Vagina (tissue), 2 donors: ENCODE measurements around the gene CENPH.

ENCODE experiments used
- CTCF ChIP-seq, 3 experiments: fragments of 450-650 bp in 2 of 3; fragments of 200-600 bp in 1 of 3; sonication (generic) in 1 of 3; IDR thresholded peaks; one replicate each; pipeline ENCODE4 v1.5.1; 2017 to 2019; ENCODE audit warnings: antibody characterized with exemption in 3 of 3, mild to moderate bottlenecking in 2 of 3, moderate library complexity in 2 of 3
- POLR2A ChIP-seq, 2 donors: fragments of 450-650 bp; IDR thresholded peaks; one replicate each; pipeline ENCODE4 v1.6.1; 2017; ENCODE audit warnings: antibody characterized with exemption in 2 of 2, mild to moderate bottlenecking in 2 of 2, moderate library complexity in 2 of 2
- POLR2AphosphoS5 ChIP-seq, 2 donors: sonication (generic); formaldehyde crosslinking; IDR thresholded peaks; one replicate each; pipeline ENCODE4 v1.9.0; 2017; ENCODE audit warnings: antibody characterized with exemption in 2 of 2, mild to moderate bottlenecking in 2 of 2, low read depth in 1 of 2; ENCODE audit not compliant: insufficient read depth in 1 of 2

- TF ChIP-seq CTCF (IDR thresholded peaks at IDR 0.05) (no peak), POLR2AphosphoS5 (IDR thresholded peaks at IDR 0.05; ENCODE audit: insufficient read depth in 1 of 2, low read depth in 1 of 2) (no peak), POLR2A (IDR thresholded peaks at IDR 0.05) (no peak)
Observed at GRCh38 chr5:69212022-69212421, 22.6 kb downstream of the CENPH start.
